ENCODE data around the gene WSB1. TPM values are rescaled to one million over a fixed set of nuclear protein-coding genes. Genes with fewer than 3 reads are reported as not detected.
"Not testable (repeated sequence)": the region's sequence is repeated elsewhere in the genome, so short reads cannot be mapped to it uniquely, and the experiment has no call there.

The WSB1 gene
- total RNA-seq, 4 donors from 2014 or later, result 33.1 to 105 (median 55.6) TPM

DNA sequence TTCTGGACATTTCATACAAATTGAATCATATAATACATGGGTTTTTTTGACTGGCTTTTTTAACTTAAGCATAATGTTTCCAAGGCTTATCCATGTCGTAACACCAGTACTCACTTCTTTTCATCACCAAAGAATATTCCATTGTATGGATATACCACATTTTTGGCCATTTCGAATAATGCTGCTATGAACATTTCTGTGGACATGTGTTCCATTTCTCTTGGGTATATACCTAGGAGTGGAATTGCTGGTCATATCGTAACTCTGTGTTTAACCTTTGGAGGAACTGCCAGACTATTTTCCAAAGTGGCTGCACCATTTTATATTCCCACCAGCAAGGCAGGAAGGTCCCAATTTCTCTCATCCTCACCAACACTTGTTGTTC lies 46.0 kb upstream of the WSB1 start:
- intact Hi-C loops (cut with DNase I; ENCODE audit: low total_unique reads), result loop anchor here (10.0 kb wide), 1 partner anchor 47 kb away; the partner anchor contains the start of gene WSB1

DNA sequence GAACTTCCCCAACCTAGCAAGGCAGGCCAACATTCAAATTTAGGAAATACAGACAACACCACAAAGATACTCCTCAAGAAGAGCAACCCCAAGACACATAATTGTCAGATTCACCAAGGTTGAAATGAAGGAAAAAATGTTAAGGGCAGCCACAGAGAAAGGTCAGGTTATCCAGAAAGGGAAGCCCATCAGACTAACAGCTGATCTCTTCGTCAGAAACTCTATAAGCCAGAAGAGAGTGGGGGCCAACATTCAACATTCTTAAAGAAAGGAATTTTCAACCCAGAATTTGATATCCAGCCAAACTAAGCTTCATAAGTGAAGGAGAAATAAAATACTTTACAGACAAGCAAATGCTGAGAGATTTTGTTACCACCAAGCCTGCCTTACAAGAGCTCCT lies 43.1 kb upstream of the WSB1 start:
- DNase-seq (ENCODE audit: low spot score in 2 of 2); intact Hi-C loops (cut with DNase I; ENCODE audit: low total_unique reads); H3K4me3 ChIP-seq (ENCODE audit: low read depth, poor library complexity, severe bottlenecking): not testable (repeated sequence)
- 73 to 84% methylated on average over 1 of the region's 1 CpG for WGBS, 2 donors

More for the DNA sequence above, 46.0 kb upstream of the WSB1 start:
- H3K4me3 ChIP-seq (ENCODE audit: low read depth, poor library complexity, severe bottlenecking), result no peak overlapping the region
- no peak for TF ChIP-seq POLR2A (IDR thresholded peaks at IDR 0.05)
- no peak for TF ChIP-seq CTCF (IDR thresholded peaks at IDR 0.05)
- no peak for DNase-seq (ENCODE audit: low spot score in 2 of 2)
- 89% methylated on average over 3 of the region's 3 CpGs for WGBS, 2 donors

DNA sequence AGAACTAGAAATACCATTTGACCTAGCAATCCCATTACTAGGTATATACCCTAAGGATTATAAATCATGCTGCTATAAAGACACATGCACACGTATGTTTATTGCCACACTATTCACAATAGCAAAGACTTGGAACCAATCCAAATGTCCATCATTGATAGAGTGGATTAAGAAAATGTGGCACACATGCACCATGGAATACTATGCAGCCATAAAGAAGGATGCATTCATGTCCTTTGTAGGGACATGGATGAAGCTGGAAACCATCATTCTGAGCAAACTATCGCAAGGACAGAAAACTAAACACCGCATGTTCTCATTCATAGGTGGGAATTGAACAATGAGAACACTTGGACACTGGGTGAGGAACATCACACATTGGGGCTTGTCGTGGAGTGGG lies 39.1 kb upstream of the WSB1 start:
- DNase-seq (ENCODE audit: low spot score in 2 of 2); intact Hi-C loops (cut with DNase I; ENCODE audit: low total_unique reads): not testable (repeated sequence)
- 86 to 88% methylated on average over 4 of the region's 4 CpGs for WGBS, 2 donors

GRCh38 chr17:27256225-27257030 lies 37.5 kb upstream of the WSB1 start:
- WGBS, 2 donors, result 64 to 65% methylated on average over 5 of the region's 5 CpGs
- intact Hi-C loops (cut with DNase I; ENCODE audit: low total_unique reads), result no loop called here

More for the DNA sequence above, 39.1 kb upstream of the WSB1 start:
- H3K4me3 ChIP-seq (ENCODE audit: low read depth, poor library complexity, severe bottlenecking), result not testable (repeated sequence)

GRCh38 chr17:27257031-27257357 lies 36.9 kb upstream of the WSB1 start:
- H3K4me3 ChIP-seq (ENCODE audit: low read depth, poor library complexity, severe bottlenecking), result no peak overlapping the region
- 62 to 66% methylated on average over 4 of the region's 4 CpGs for WGBS, 2 donors
- intact Hi-C loops (cut with DNase I; ENCODE audit: low total_unique reads), result no loop called here
- TF ChIP-seq POLR2A (IDR thresholded peaks at IDR 0.05) (no peak), CTCF (IDR thresholded peaks at IDR 0.05) (no peak)
- no peak for DNase-seq (ENCODE audit: low spot score in 2 of 2)

More at GRCh38 chr17:27256225-27257030, 37.5 kb upstream of the WSB1 start:
- no peak overlapping the region for H3K4me3 ChIP-seq (ENCODE audit: low read depth, poor library complexity, severe bottlenecking)
- no peak for DNase-seq (ENCODE audit: low spot score in 2 of 2)
- TF ChIP-seq POLR2A (IDR thresholded peaks at IDR 0.05) (no peak), CTCF (IDR thresholded peaks at IDR 0.05) (no peak)

DNA sequence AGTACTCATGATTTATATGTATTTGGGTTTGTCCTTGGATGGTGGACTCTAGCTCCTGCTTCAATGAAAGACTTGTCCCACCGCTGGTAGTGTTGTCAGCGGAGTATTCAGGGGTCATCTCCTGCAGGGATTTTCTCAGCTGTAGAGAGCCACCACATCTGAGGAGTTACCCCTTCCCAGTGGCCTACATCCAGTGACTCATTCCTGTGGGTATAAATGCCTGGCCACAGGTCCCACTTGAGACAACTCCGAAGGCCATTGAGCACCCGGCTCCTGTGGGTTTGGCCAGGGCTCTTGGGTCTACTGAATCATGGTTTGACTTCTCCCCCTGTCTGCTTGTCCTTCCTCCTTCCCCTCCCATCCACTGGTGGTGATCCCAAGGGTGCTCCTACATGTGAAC lies 34.6 kb upstream of the WSB1 start:
- no peak overlapping the region for H3K4me3 ChIP-seq (ENCODE audit: low read depth, poor library complexity, severe bottlenecking)
- TF ChIP-seq CTCF (IDR thresholded peaks at IDR 0.05) (no peak), POLR2A (IDR thresholded peaks at IDR 0.05) (no peak)
- 81 to 84% methylated on average over 4 of the region's 4 CpGs for WGBS, 2 donors
- intact Hi-C loops (cut with DNase I; ENCODE audit: low total_unique reads), result no loop called here
- no peak for DNase-seq (ENCODE audit: low spot score in 2 of 2)

- DNase-seq (ENCODE audit: low spot score in 2 of 2), result no peak
- TF ChIP-seq POLR2A (IDR thresholded peaks at IDR 0.05) (no peak), CTCF (IDR thresholded peaks at IDR 0.05) (no peak)
- H3K4me3 ChIP-seq (ENCODE audit: low read depth, poor library complexity, severe bottlenecking), result no peak overlapping the region
- intact Hi-C loops (cut with DNase I; ENCODE audit: low total_unique reads), result no loop called here
- 69 to 77% methylated on average over 5 of the region's 5 CpGs for WGBS, 2 donors
These were observed 30.5 kb upstream of the WSB1 start for GRCh38 chr17:27263386-27263785.

All from lower leg skin (tissue), 4 donors.